H1 (cell line): ENCODE measurements around the gene MARS1. TPM values are rescaled to one million over a fixed set of nuclear protein-coding genes. Genes with fewer than 3 reads are reported as not detected.
A peak's percentile ranks its signal among the peaks of the same experiment; 100 is the strongest.

ENCODE experiments used
- CTCF ChIA-PET: fragments of 300-600 bp; sonication (Branson Sonifier 250); formaldehyde crosslinking; loops from one replicate; lab custom pipeline; 2021; ENCODE audit not compliant: partially characterized antibody; lab: Charles Lee
- POLR2A ChIA-PET: fragments of 300-600 bp; sonication (Branson Sonifier 250); formaldehyde crosslinking; loops from one replicate; lab custom pipeline; 2021; ENCODE audit warnings: inconsistent platforms; ENCODE audit not compliant: partially characterized antibody; lab: Charles Lee
- DNase-seq, 2 experiments: peaks; one replicate each; pipeline versions ENCODE4 v3.0.0 to v3.0.0-alpha.2; 2010 to 2022; ENCODE audit warnings: low spot score in 2 of 2, low read depth in 1 of 2, mixed read lengths in 1 of 2
- FAIRE-seq: peaks from 2 replicates; lab custom pipeline; 2011; peaks lifted over from hg19 to GRCh38; lab: Jason Lieb, UNC
- H2AFZ ChIP-seq: 2 replicates; pipeline ENCODE4 v1.8.1; 2012; ENCODE audit warnings: low read length, inconsistent platforms
- H2AK5ac ChIP-seq: 2 replicates; pipeline ENCODE4 v1.6.1; 2013; ENCODE audit warnings: low read depth, low read length
- H2BK120ac ChIP-seq: replicated peaks from 2 replicates; pipeline ENCODE3; 2013; ENCODE audit warnings: low read depth, low read length, inconsistent platforms
- H2BK12ac ChIP-seq: 2 replicates; pipeline ENCODE4 v1.6.1; 2013; ENCODE audit warnings: low read depth, low read length
- H2BK15ac ChIP-seq: 2 replicates; pipeline ENCODE4 v1.6.1; 2013; ENCODE audit warnings: low read length
- H2BK20ac ChIP-seq: 2 replicates; pipeline ENCODE4 v1.6.1; 2013; ENCODE audit warnings: low read length
- H2BK5ac ChIP-seq: 2 replicates; pipeline ENCODE4 v1.6.1; 2013; ENCODE audit warnings: low read depth, low read length
- H3K14ac ChIP-seq: 2 replicates; pipeline ENCODE4 v1.6.1; 2013; ENCODE audit warnings: inconsistent platforms; ENCODE audit not compliant: insufficient read length
- H3K18ac ChIP-seq: 2 replicates; pipeline ENCODE4 v1.6.1; 2013; ENCODE audit warnings: low read length; ENCODE audit errors: extremely low read depth
- H3K23ac ChIP-seq: 2 replicates; pipeline ENCODE4 v1.6.1; 2013; ENCODE audit warnings: inconsistent platforms; ENCODE audit not compliant: insufficient read length
- H3K23me2 ChIP-seq: 2 replicates; pipeline ENCODE4 v1.6.1; 2013; ENCODE audit warnings: low read depth, low read length
- H3K27ac ChIP-seq: 2 replicates; pipeline ENCODE4 v1.6.1; 2011; ENCODE audit warnings: low read depth, low read length, inconsistent platforms
- H3K27me3 ChIP-seq, 4 experiments: replicated peaks in 1 of 4; 1 replicate in 1 of 4; 2 replicates in 3 of 4; pipeline versions ENCODE4 v1.6.1 to v1.8.1; 2011 to 2013; ENCODE audit warnings: low read length in 3 of 4, mild to moderate bottlenecking in 3 of 4, inconsistent platforms in 2 of 4, mixed read lengths in 2 of 4, moderate library complexity in 1 of 4; ENCODE audit not compliant: control insufficient read depth in 3 of 4, insufficient read depth in 3 of 4; ENCODE audit errors: extremely low read depth in 1 of 4
- H3K36me3 ChIP-seq, 4 experiments: 2 replicates each; pipeline versions ENCODE4 v1.6.1 to v1.8.1; 2011 to 2013; ENCODE audit warnings: mild to moderate bottlenecking in 4 of 4, low read length in 3 of 4, moderate library complexity in 2 of 4, control low read depth in 1 of 4, inconsistent platforms in 1 of 4; ENCODE audit not compliant: insufficient read depth in 4 of 4, control insufficient read depth in 2 of 4
- H3K4ac ChIP-seq: replicated peaks from 2 replicates; pipeline ENCODE3; 2013; ENCODE audit warnings: low read length, low read depth, mixed read lengths, inconsistent platforms; ENCODE audit not compliant: insufficient read length
- H3K4me1 ChIP-seq, 4 experiments: replicated peaks in 1 of 4; 1 replicate in 1 of 4; 2 replicates in 3 of 4; pipeline versions ENCODE4 v1.6.1 to v1.8.1; 2011 to 2013; ENCODE audit warnings: low read length in 3 of 4, inconsistent platforms in 2 of 4, mixed read lengths in 1 of 4; ENCODE audit not compliant: insufficient read depth in 4 of 4, control insufficient read depth in 3 of 4
- H3K4me2 ChIP-seq, 2 experiments: 2 replicates each; pipeline versions ENCODE4 v1.6.1 to v1.8.1; 2011 to 2013; ENCODE audit warnings: low read depth in 2 of 2, low read length in 2 of 2, control low read depth in 1 of 2, inconsistent platforms in 1 of 2, mild to moderate bottlenecking in 1 of 2; ENCODE audit not compliant: insufficient read depth in 1 of 2
- H3K4me3 ChIP-seq, 4 experiments: fragments of 200-600, 300-600 bp in 1 of 4; sonication (generic), shearing (Covaris generic), sonication (Bioruptor Twin) in 1 of 4; 2 replicates each; pipeline versions ENCODE4 v1.5.1 to v1.8.1; 2011 to 2016; ENCODE audit warnings: low read length in 4 of 4, low read depth in 3 of 4, control low read depth in 2 of 4, inconsistent platforms in 2 of 4, mild to moderate bottlenecking in 2 of 4, mixed read lengths in 1 of 4, moderate library complexity in 1 of 4; ENCODE audit not compliant: insufficient read depth in 2 of 4; ENCODE audit errors: extremely low read depth in 1 of 4
- H3K56ac ChIP-seq: replicated peaks from 2 replicates; pipeline ENCODE3; 2013; ENCODE audit warnings: low read depth, mild to moderate bottlenecking, mixed read lengths, low read length, inconsistent platforms; ENCODE audit not compliant: insufficient read length
- H3K79me1 ChIP-seq: 2 replicates; pipeline ENCODE4 v1.6.1; 2013; ENCODE audit warnings: low read depth, low read length, control low read depth
- H3K79me2 ChIP-seq, 2 experiments: 2 replicates each; pipeline versions ENCODE4 v1.6.1 to v1.8.1; 2012 to 2013; ENCODE audit warnings: low read length in 2 of 2, mild to moderate bottlenecking in 2 of 2, inconsistent platforms in 1 of 2; ENCODE audit not compliant: insufficient read depth in 2 of 2, control insufficient read depth in 1 of 2
- H3K9ac ChIP-seq, 4 experiments: replicated peaks in 1 of 4; 1 replicate in 1 of 4; 2 replicates in 3 of 4; pipeline versions ENCODE4 v1.6.1 to v1.8.1; 2011 to 2013; ENCODE audit warnings: low read depth in 3 of 4, low read length in 3 of 4, control low read depth in 2 of 4, mild to moderate bottlenecking in 2 of 4, moderate library complexity in 2 of 4, inconsistent platforms in 1 of 4; ENCODE audit errors: extremely low read depth in 1 of 4
- H3K9me3 ChIP-seq, 2 experiments: 2 replicates each; pipeline versions ENCODE4 v1.6.1 to v1.8.1; 2012 to 2013; ENCODE audit warnings: mild to moderate bottlenecking in 2 of 2, moderate library complexity in 2 of 2, control low read depth in 1 of 2, inconsistent platforms in 1 of 2, low read depth in 1 of 2, low read length in 1 of 2, mixed read lengths in 1 of 2; ENCODE audit not compliant: insufficient read depth in 2 of 2
- H4K20me1 ChIP-seq, 2 experiments: replicated peaks in 1 of 2; 2 replicates each; pipeline versions ENCODE3 to v1.8.1; 2011 to 2013; ENCODE audit warnings: inconsistent platforms in 2 of 2, low read length in 2 of 2, mild to moderate bottlenecking in 1 of 2; ENCODE audit not compliant: insufficient read depth in 2 of 2, control insufficient read depth in 1 of 2
- H4K5ac ChIP-seq: 2 replicates; pipeline ENCODE4 v1.6.1; 2013; ENCODE audit warnings: low read length, low read depth, mixed read lengths, inconsistent platforms; ENCODE audit not compliant: insufficient read length
- H4K8ac ChIP-seq: 2 replicates; pipeline ENCODE4 v1.8.0; 2013; ENCODE audit warnings: mild to moderate bottlenecking, moderate library complexity, low read length, inconsistent platforms; ENCODE audit not compliant: insufficient read depth; ENCODE audit errors: extremely low read depth
- H4K91ac ChIP-seq: replicated peaks from 2 replicates; pipeline ENCODE3; 2013; ENCODE audit warnings: low read length, mixed read lengths, inconsistent platforms; ENCODE audit not compliant: insufficient read length
- CREB1 ChIP-seq: IDR thresholded peaks from 2 replicates; pipeline ENCODE4 v1.6.1; 2012; ENCODE audit warnings: inconsistent platforms
- EP300 ChIP-seq, 2 experiments: IDR thresholded peaks; 1 replicate in 1 of 2; 2 replicates in 1 of 2; pipeline ENCODE4 v1.6.1; 2011 to 2012; ENCODE audit warnings: low read depth in 2 of 2, low read length in 2 of 2, mild to moderate bottlenecking in 2 of 2, borderline replicate concordance in 1 of 2, inconsistent platforms in 1 of 2, moderate library complexity in 1 of 2
- KDM1A ChIP-seq: fragments of 200-600, 300-600 bp; sonication (generic); IDR thresholded peaks from 2 replicates; pipeline ENCODE4 v1.7.1; 2016; ENCODE audit warnings: mild to moderate bottlenecking, low read length, borderline replicate concordance
- NANOG ChIP-seq: IDR thresholded peaks from 2 replicates; pipeline ENCODE4 v1.6.1; 2011; ENCODE audit warnings: low read length, low read depth, mild to moderate bottlenecking, inconsistent platforms; ENCODE audit not compliant: insufficient read depth, poor library complexity, severe bottlenecking
- POLR2A ChIP-seq, 2 experiments: IDR thresholded peaks; 1 replicate in 1 of 2; 2 replicates in 1 of 2; pipeline ENCODE4 v1.6.1; 2011; ENCODE audit warnings: low read depth in 2 of 2, low read length in 2 of 2, mild to moderate bottlenecking in 2 of 2; ENCODE audit errors: control extremely low read depth in 1 of 2
- POU5F1 ChIP-seq: IDR thresholded peaks from 2 replicates; pipeline ENCODE4 v1.6.1; 2011; ENCODE audit warnings: low read depth, mild to moderate bottlenecking, low read length, moderate library complexity
- RAD21 ChIP-seq, 2 experiments: IDR thresholded peaks in 1 of 2; conservative IDR thresholded peaks in 1 of 2; 2 replicates each; pipeline ENCODE4 v1.6.1; 2011; ENCODE audit warnings: low read depth in 2 of 2, low read length in 2 of 2, improper control_type of control experiment in 1 of 2, inconsistent platforms in 1 of 2, mild to moderate bottlenecking in 1 of 2, moderate library complexity in 1 of 2
- RBBP5 ChIP-seq: IDR thresholded peaks from 2 replicates; pipeline ENCODE4 v1.7.1; 2012; ENCODE audit warnings: low read depth, mild to moderate bottlenecking, inconsistent platforms, low read length, moderate library complexity, borderline replicate concordance
- SP2 ChIP-seq: IDR thresholded peaks from 2 replicates; pipeline ENCODE4 v1.6.1; 2012; ENCODE audit warnings: mild to moderate bottlenecking, low read length, inconsistent platforms
- SUZ12 ChIP-seq: fragments of 200-600 bp; sonication (generic); IDR thresholded peaks from 2 replicates; pipeline ENCODE4 v1.6.1; 2012; ENCODE audit warnings: mild to moderate bottlenecking, inconsistent platforms, low read length, moderate library complexity, mixed read lengths
- TBP ChIP-seq: IDR thresholded peaks from 2 replicates; pipeline ENCODE4 v1.6.1; 2011; ENCODE audit warnings: low read depth, low read length, improper control_type of control experiment
- ZNF274 ChIP-seq: IDR thresholded peaks from 2 replicates; pipeline ENCODE4 v1.7.0; 2012; ENCODE audit warnings: low read length, borderline replicate concordance; ENCODE audit errors: extremely low read depth
- WGBS, 2 experiments: shearing (Covaris generic) in 1 of 2; methylation state at CpG; one replicate each; pipeline versions ENCODE4 v1.1.6 to v1.1.7; 2013 to 2015; ENCODE audit warnings: low lambda C conversion rate in 2 of 2, mixed read lengths in 2 of 2, inconsistent platforms in 1 of 2, low coverage in 1 of 2, missing lambda C conversion rate in 1 of 2; ENCODE audit not compliant: insufficient replicate concordance in 2 of 2, insufficient coverage in 1 of 2, insufficient read length in 1 of 2; ENCODE audit errors: extremely low coverage in 1 of 2, missing lambda C conversion rate in 1 of 2; 5-methylcytosine and 5-hydroxymethylcytosine counted together
- polyA plus RNA-seq, 7 experiments: library from polyadenylated mRNA; depleted of rRNA in 3 of 7; stranded (reverse) in 5 of 7; unstranded in 2 of 7; fragments of >200 nt in 5 of 7; fragments of 200-250 nt in 2 of 7; gene quantifications; 1 replicate in 5 of 7; 2 replicates in 1 of 7; 4 replicates in 1 of 7; pipeline versions ENCODE4 v1.2.1 to v1.2.3, GENCODE V29; 2011 to 2013; ENCODE audit warnings: missing spikeins in 2 of 7, mixed read lengths in 2 of 7
- total RNA-seq: library from RNA; stranded (reverse); fragmentation: NEBNext Ultra II Directional; extraction: Animal tissue kit (Norgen Biotek cat#: 25700); gene quantifications from 2 replicates; pipeline ENCODE4 v1.2.1, GENCODE V29; 2021
- TF ChIP-seq, protein P1 (sequence below): IDR thresholded peaks from 2 replicates; pipeline ENCODE4 v1.6.1; 2011; ENCODE audit warnings: low read length, improper control_type of control experiment

Gene MARS1
- total and polyA plus RNA-seq, 2 of the 8 experiments (the other 6 are each of a cell fraction or from before 2014, with no cell fraction given), result 194 to 407 TPM

DNA sequence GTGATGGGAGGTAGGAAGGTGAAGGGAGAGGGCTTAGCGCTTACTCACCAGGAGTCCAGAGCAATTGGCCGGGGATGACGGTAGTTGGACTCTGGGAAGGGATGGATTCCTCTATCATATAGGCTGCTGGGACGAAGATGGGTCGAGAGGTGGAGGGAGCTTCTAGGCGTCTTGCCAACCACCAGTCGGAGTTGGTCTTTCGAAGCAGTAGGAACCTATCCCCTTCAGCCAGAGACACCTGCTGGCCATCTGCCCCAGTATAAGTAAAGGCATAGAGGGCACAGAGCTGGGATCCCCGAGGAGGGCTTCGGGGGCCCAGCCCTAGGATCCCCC, 8.9 kb upstream of the MARS1 start:
- Histone ChIP-seq H3K4me1 (peaks cover 0 to 25% (median 11%) of the 10 kb centered on the region in 4 experiments; a peak in 6 of 7 replicates), H3K27me3 (peaks cover 20 to 35% (median 33%) of the 10 kb centered on the region in 4 experiments), H3K9ac (no peak overlapping the region), H4K20me1 (peaks cover 0 to 1% of the 10 kb centered on the region in 2 experiments), H2BK5ac (no peak overlapping the region), H3K79me1 (no peaks in the 10 kb centered on the region), H4K5ac (no peak overlapping the region), H3K14ac (no peak overlapping the region), H3K9me3 (no peaks in the 10 kb centered on the region), H2AFZ (no peak overlapping the region), H3K79me2 (no peaks in the 10 kb centered on the region), H4K8ac (no peak overlapping the region), H3K4ac (no peak overlapping the region), H3K23ac (no peak overlapping the region), H3K18ac (no peak overlapping the region), H2AK5ac (no peak overlapping the region), H2BK120ac (no peak overlapping the region), H2BK12ac (peak overlapping the region; percentile 4; the same call in 1 of the 2 replicates), H3K56ac (no peak overlapping the region), H2BK20ac (no peak overlapping the region), H3K4me3 (no peak overlapping the region), H2BK15ac (no peak overlapping the region), H3K27ac (no peak overlapping the region), H4K91ac (no peak overlapping the region), H3K36me3 (no peaks in the 10 kb centered on the region), H3K23me2 (peaks cover 8% of the 10 kb centered on the region; the same call in 1 of the 2 replicates), H3K4me2 (no peak overlapping the region)
- 87% methylated on average over 10 of the region's 10 CpGs; no CpG with 5 or more reads in 1 of the 2 experiments for WGBS, 2 experiments
- ChIA-PET POLR2A (no interaction called here), CTCF (interaction anchor here (1.0 to 25.1 kb wide), 4 partner anchors 8 to 252 kb away, joined by 3 to 441 read pairs (median 4); partner anchors contain the start of genes GLI1 and INHBE)
- FAIRE-seq (no peak), DNase-seq (no peak)
- TF ChIP-seq KDM1A (no peak), TBP (no peak), SUZ12 (no peak), ZNF274 (no peak), POU5F1 (no peak), SP2 (no peak), POLR2A (IDR thresholded peaks at IDR 0.05; ENCODE audit: control extremely low read depth in 1 of 2, low read depth in 2 of 2, low read length in 2 of 2) (no peak), CREB1 (no peak), RAD21 (IDR thresholded peaks at IDR 0.05 in 1 of 2, conservative IDR thresholded peaks at IDR 0.05 in 1 of 2; ENCODE audit: low read depth in 2 of 2, low read length in 2 of 2) (no peak), EP300 (IDR thresholded peaks at IDR 0.05; ENCODE audit: borderline replicate concordance in 1 of 2, low read depth in 2 of 2, low read length in 2 of 2) (no peak), RBBP5 (no peak), NANOG (no peak)
- TF ChIP-seq, protein P1, sequence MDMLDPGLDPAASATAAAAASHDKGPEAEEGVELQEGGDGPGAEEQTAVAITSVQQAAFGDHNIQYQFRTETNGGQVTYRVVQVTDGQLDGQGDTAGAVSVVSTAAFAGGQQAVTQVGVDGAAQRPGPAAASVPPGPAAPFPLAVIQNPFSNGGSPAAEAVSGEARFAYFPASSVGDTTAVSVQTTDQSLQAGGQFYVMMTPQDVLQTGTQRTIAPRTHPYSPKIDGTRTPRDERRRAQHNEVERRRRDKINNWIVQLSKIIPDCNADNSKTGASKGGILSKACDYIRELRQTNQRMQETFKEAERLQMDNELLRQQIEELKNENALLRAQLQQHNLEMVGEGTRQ, result no peak
